IgD-negative memory B cell (primary cell): ENCODE measurements around the gene MYH10. TPM values are rescaled to one million over a fixed set of nuclear protein-coding genes. Genes with fewer than 3 reads are reported as not detected.
"Not testable (repeated sequence)": the region's sequence is repeated elsewhere in the genome, so short reads cannot be mapped to it uniquely, and the experiment has no call there.

Experiments
- H3K27ac Mint-ChIP-seq, 3 donors: one replicate each; pipeline ENCODE4 v1.8.0; 2020 to 2022; ENCODE audit warnings: mild to moderate bottlenecking in 3 of 3, mixed read lengths in 3 of 3, moderate library complexity in 1 of 3
- H3K27me3 Mint-ChIP-seq: one replicate; pipeline ENCODE4 v1.8.0; 2021; ENCODE audit warnings: mixed read lengths
- H3K36me3 Mint-ChIP-seq: one replicate; pipeline ENCODE4 v1.8.0; 2020; ENCODE audit warnings: mild to moderate bottlenecking, mixed read lengths
- H3K4me1 Mint-ChIP-seq, 3 donors: one replicate each; pipeline ENCODE4 v1.8.0; 2020 to 2022; ENCODE audit warnings: mixed read lengths in 3 of 3, mild to moderate bottlenecking in 1 of 3
- H3K4me3 Mint-ChIP-seq, 4 donors: one replicate each; pipeline ENCODE4 v1.8.0; 2020 to 2022; ENCODE audit warnings: mild to moderate bottlenecking in 4 of 4, mixed read lengths in 4 of 4, moderate library complexity in 3 of 4
- H3K9me3 Mint-ChIP-seq, 3 donors: one replicate each; pipeline ENCODE4 v1.8.0; 2020 to 2021; ENCODE audit warnings: mixed read lengths in 3 of 3, mild to moderate bottlenecking in 1 of 3
- polyA plus RNA-seq: library from polyadenylated mRNA; unstranded; fragments of 300-500 nt; fragmentation: Illumina TruSeq; gene quantifications from one replicate; pipeline ENCODE4 v1.2.3, GENCODE V29; 2021

MYH10 gene
- polyA plus RNA-seq = 1.7 TPM

DNA sequence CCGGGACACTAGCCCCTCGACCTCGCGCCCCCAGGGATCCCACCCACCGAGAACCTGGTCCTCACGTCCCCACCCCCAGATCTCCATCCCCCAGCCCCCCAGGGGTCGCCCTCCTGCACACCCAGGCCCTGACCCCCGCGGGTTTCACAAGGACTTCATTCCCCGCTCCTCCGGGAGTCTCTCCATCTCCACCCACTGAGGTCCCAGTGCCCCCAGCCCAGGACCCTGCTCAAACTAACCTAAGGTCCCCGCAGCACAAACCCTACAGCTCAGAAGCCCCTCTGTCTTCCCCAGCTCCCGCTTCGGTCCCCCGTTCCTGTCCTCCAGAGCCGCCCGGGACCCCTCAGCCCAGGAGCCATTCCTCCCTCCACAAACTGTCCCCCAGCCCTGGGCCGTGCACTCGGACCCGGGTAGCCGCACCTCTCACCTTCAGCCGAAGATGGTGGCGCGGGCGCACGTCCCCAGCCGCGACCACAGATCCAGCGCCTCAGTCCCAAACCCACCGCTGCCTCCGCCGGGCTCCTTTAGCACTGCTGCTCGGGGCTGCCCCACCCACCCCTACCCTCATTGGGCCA, at the start of gene MYH10:
Gene MYH10 (minus strand): TSS at position 499 of the 575 bp plus-strand sequence. CDS start 7,479 bp downstream, outside the sequence.
- H3K4me1 Mint-ChIP-seq = peaks cover 5% of the 10 kb centered on the region in 3 donors
- peaks cover 0 to 3% (median 0%) of the 10 kb centered on the region in 3 donors for H3K9me3 Mint-ChIP-seq
- H3K4me3 Mint-ChIP-seq = peak within 1 kb of the TSS; percentile 87 to 99 (median 98)
- H3K27ac Mint-ChIP-seq = peak within 1 kb of the TSS; percentile 8 to 90 (median 63)
- H3K36me3 Mint-ChIP-seq = peaks cover 2% of the 10 kb centered on the region
- peaks cover 29% of the 10 kb centered on the region for H3K27me3 Mint-ChIP-seq

DNA sequence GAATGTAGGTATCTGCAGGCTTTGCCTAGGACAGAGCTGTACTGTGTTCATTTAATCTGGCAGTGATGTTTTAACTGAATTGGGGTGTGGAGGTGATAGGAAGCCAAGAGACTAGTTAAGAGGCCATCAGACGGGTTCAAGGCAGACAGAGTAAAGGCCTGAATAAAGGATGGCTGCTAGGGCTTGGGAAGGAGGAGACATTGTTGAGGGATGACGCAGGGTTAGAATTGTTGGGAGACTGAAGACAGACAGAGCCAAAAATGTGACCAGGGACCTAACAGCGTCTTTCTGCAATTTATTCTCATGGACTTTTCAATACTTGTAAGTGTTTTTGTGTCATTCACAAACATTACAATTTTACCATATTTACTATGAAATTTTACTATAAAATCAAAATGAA, 48.6 kb upstream of the MYH10 start:
- Mint-ChIP-seq H3K4me3 (no peak overlapping the region), H3K9me3 (peaks cover 2 to 3% (median 2%) of the 10 kb centered on the region in 3 donors)

GRCh38 chr17:8675306-8675705, 44.8 kb upstream of the MYH10 start:
- Mint-ChIP-seq H3K36me3 (no peaks in the 10 kb centered on the region), H3K27ac (no peak overlapping the region), H3K9me3 (peaks cover 0 to 3% (median 2%) of the 10 kb centered on the region in 3 donors), H3K4me1 (peaks cover 0 to 1% (median 0%) of the 10 kb centered on the region in 3 donors), H3K27me3 (peaks cover 3% of the 10 kb centered on the region), H3K4me3 (no peak overlapping the region)

More for the DNA sequence above, 48.6 kb upstream of the MYH10 start:
- H3K27me3 Mint-ChIP-seq = peaks cover 3% of the 10 kb centered on the region
- no peak overlapping the region for H3K27ac Mint-ChIP-seq
- no peaks in the 10 kb centered on the region for H3K36me3 Mint-ChIP-seq
- H3K4me1 Mint-ChIP-seq = peaks cover 0 to 1% (median 0%) of the 10 kb centered on the region in 3 donors

GRCh38 chr17:8674344-8675305, 44.1 kb upstream of the MYH10 start:
- Mint-ChIP-seq H3K36me3 (no peaks in the 10 kb centered on the region), H3K4me1 (peaks cover 0 to 1% (median 0%) of the 10 kb centered on the region in 3 donors), H3K4me3 (no peak overlapping the region)

GRCh38 chr17:8673612-8674011, 43.1 kb upstream of the MYH10 start:
- H3K36me3 Mint-ChIP-seq = no peaks in the 10 kb centered on the region
- H3K27me3 Mint-ChIP-seq = peaks cover 3% of the 10 kb centered on the region
- peak overlapping the region in 1 of 3 donors; percentile 40 for H3K27ac Mint-ChIP-seq
- peaks cover 0 to 2% (median 2%) of the 10 kb centered on the region in 3 donors for H3K9me3 Mint-ChIP-seq
- peaks cover 0 to 1% (median 0%) of the 10 kb centered on the region in 3 donors for H3K4me1 Mint-ChIP-seq
- no peak overlapping the region for H3K4me3 Mint-ChIP-seq

More at GRCh38 chr17:8674344-8675305, 44.1 kb upstream of the MYH10 start:
- Mint-ChIP-seq H3K9me3 (peaks cover 0 to 3% (median 2%) of the 10 kb centered on the region in 3 donors), H3K27me3 (peaks cover 3% of the 10 kb centered on the region), H3K27ac (no peak overlapping the region)

GRCh38 chr17:8672326-8672725, 41.8 kb upstream of the MYH10 start:
- no peak overlapping the region for H3K4me3 Mint-ChIP-seq
- peaks cover 0 to 1% (median 0%) of the 10 kb centered on the region in 3 donors for H3K4me1 Mint-ChIP-seq
- H3K36me3 Mint-ChIP-seq = no peaks in the 10 kb centered on the region
- no peak overlapping the region for H3K27ac Mint-ChIP-seq
- H3K27me3 Mint-ChIP-seq = peaks cover 5% of the 10 kb centered on the region
- H3K9me3 Mint-ChIP-seq = no peaks in the 10 kb centered on the region

- Mint-ChIP-seq H3K4me1 (peaks cover 0 to 1% (median 0%) of the 10 kb centered on the region in 3 donors), H3K4me3 (no peak overlapping the region), H3K27me3 (peaks cover 5% of the 10 kb centered on the region), H3K36me3 (no peaks in the 10 kb centered on the region), H3K9me3 (no peaks in the 10 kb centered on the region), H3K27ac (no peak overlapping the region)
Observed at GRCh38 chr17:8670421-8670820, 39.9 kb upstream of the MYH10 start.

- Mint-ChIP-seq H3K9me3 (no peaks in the 10 kb centered on the region), H3K4me1 (no peaks in the 10 kb centered on the region), H3K36me3 (no peaks in the 10 kb centered on the region), H3K27ac (no peak overlapping the region), H3K27me3 (peaks cover 5% of the 10 kb centered on the region), H3K4me3 (no peak overlapping the region)
Observed at GRCh38 chr17:8668176-8668740, 37.7 kb upstream of the MYH10 start.

- H3K36me3 Mint-ChIP-seq = no peaks in the 10 kb centered on the region
- H3K4me3 Mint-ChIP-seq = no peak overlapping the region
- no peaks in the 10 kb centered on the region for H3K9me3 Mint-ChIP-seq
- no peak overlapping the region for H3K27ac Mint-ChIP-seq
- H3K27me3 Mint-ChIP-seq = peaks cover 5% of the 10 kb centered on the region
- no peaks in the 10 kb centered on the region for H3K4me1 Mint-ChIP-seq
Observed at GRCh38 chr17:8667421-8667820, 36.9 kb upstream of the MYH10 start.

DNA sequence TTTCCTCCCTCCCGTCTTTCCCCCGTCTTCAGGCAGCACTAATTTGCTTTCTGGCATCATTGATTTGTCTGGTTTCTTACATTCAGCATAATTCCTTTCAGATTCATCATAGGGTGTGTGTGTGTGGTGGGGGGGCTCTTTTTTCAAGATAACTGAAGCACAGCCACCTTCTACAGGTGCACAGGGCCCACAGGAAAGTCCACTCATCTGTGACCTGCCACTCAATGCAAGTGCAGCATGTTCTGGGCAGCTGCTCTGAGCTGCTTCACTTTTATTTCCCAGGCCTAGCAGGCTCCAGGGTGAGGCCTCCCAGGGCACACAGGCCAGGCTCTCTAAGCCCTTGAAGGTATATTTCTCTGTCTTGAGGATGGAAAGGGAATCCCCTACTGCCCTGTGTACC, 35.2 kb upstream of the MYH10 start:
- H3K27ac Mint-ChIP-seq = no peak overlapping the region
- no peaks in the 10 kb centered on the region for H3K36me3 Mint-ChIP-seq
- no peak overlapping the region for H3K4me3 Mint-ChIP-seq
- H3K4me1 Mint-ChIP-seq = no peaks in the 10 kb centered on the region
- peaks cover 5% of the 10 kb centered on the region for H3K27me3 Mint-ChIP-seq
- peaks cover 0 to 2% (median 0%) of the 10 kb centered on the region in 3 donors for H3K9me3 Mint-ChIP-seq

DNA sequence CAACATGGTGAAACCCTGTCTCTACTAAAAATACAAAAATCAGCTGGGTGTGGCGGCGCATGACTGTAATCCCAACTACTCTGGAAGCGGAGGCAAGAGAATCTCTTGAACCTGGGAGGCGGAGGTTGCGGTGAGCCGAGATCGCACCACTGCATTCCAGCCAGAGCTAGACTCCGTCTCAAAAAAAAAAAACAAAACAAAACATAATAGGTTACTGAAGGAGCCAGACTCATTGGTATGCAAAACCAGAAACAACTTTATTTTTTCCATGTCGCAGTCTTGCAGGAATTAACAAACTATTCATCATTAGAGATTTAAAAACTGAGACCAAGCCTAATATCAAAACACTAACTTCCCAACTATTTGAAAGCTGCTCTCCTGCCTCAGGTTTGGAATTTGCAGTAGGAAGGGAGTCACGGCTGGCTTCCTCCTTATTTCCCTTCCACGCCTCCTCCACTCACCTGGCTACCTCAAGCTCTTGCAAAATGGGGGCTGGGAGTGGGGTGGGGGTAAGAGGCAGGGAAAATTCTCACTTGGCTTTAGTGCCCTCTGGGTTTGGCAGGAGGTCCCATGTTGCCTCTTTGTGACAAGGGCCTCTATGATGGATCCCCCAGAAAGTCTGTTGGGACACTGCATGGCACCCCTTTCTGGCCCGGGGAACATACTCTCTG, 34.1 kb upstream of the MYH10 start:
- no peak overlapping the region for H3K27ac Mint-ChIP-seq
- no peaks in the 10 kb centered on the region for H3K36me3 Mint-ChIP-seq
- peaks cover 0 to 2% (median 0%) of the 10 kb centered on the region in 3 donors for H3K9me3 Mint-ChIP-seq
- H3K27me3 Mint-ChIP-seq = peaks cover 5% of the 10 kb centered on the region
- H3K4me1 Mint-ChIP-seq = no peaks in the 10 kb centered on the region
- H3K4me3 Mint-ChIP-seq = no peak overlapping the region

- Mint-ChIP-seq H3K4me1 (no peaks in the 10 kb centered on the region), H3K27ac (no peak overlapping the region), H3K4me3 (no peak overlapping the region), H3K9me3 (peaks cover 0 to 2% (median 2%) of the 10 kb centered on the region in 3 donors), H3K27me3 (peaks cover 3% of the 10 kb centered on the region), H3K36me3 (no peaks in the 10 kb centered on the region)
Observed at GRCh38 chr17:8662973-8663372, 32.4 kb upstream of the MYH10 start.

DNA sequence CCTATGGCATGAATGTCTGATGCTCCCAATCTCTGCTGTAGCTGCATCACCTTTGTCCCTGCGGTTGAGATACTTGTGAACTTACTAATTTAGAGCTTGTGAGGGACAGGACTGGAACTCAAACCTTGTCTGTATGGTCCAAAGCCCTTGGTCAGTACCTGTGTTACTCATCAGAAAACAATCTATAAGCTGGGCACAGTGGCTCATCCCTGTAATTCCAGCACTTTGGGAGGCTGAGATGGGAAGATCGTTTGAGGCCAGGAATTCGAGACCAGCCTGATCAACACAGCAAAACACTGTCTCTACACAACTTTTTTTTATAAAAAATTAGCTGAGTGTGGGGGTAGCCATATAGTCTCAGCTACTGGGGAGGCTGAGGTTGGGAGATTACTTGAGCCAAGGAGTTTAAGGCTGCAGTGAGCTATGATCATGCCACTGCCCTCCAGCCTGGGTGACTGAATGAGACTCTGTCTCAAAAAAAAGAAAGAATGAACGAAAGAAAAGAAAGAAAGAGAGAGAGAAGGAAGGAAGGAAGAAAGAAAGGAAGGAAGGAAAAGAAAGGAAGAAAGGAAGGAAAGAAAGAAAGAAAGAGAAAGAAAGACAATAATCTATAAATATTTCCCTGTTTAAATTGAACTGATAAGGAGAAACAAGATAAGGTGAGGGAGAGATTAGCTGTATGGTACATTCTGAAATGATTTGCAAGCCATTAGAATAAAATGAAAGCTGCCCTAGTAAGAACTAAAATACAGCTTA, 31.7 kb upstream of the MYH10 start:
- H3K4me3 Mint-ChIP-seq = no peak overlapping the region
- no peaks in the 10 kb centered on the region for H3K36me3 Mint-ChIP-seq
- H3K27me3 Mint-ChIP-seq = peaks cover 3% of the 10 kb centered on the region
- H3K4me1 Mint-ChIP-seq = no peaks in the 10 kb centered on the region
- H3K9me3 Mint-ChIP-seq = peaks cover 0 to 4% (median 2%) of the 10 kb centered on the region in 3 donors
- no peak overlapping the region for H3K27ac Mint-ChIP-seq

- not testable (repeated sequence) for H3K4me1 Mint-ChIP-seq, H3K27ac Mint-ChIP-seq, H3K9me3 Mint-ChIP-seq, H3K27me3 Mint-ChIP-seq, H3K4me3 Mint-ChIP-seq, H3K36me3 Mint-ChIP-seq
Observed at GRCh38 chr17:8660709-8661108, 30.2 kb upstream of the MYH10 start.
